SW480 (cell line): ENCODE data around the gene GPC1.
"Not testable (repeated sequence)": the region's sequence is repeated elsewhere in the genome, so short reads cannot be mapped to it uniquely, and the experiment has no call there.

Source experiments
- DNase-seq: peaks from one replicate; pipeline ENCODE4 v3.0.0-alpha.2; 2016; ENCODE audit warnings: low spot score

The GPC1 gene

GRCh38 chr2:240467149-240467642 is 31.7 kb downstream of the GPC1 start:
- no peak for DNase-seq

DNA sequence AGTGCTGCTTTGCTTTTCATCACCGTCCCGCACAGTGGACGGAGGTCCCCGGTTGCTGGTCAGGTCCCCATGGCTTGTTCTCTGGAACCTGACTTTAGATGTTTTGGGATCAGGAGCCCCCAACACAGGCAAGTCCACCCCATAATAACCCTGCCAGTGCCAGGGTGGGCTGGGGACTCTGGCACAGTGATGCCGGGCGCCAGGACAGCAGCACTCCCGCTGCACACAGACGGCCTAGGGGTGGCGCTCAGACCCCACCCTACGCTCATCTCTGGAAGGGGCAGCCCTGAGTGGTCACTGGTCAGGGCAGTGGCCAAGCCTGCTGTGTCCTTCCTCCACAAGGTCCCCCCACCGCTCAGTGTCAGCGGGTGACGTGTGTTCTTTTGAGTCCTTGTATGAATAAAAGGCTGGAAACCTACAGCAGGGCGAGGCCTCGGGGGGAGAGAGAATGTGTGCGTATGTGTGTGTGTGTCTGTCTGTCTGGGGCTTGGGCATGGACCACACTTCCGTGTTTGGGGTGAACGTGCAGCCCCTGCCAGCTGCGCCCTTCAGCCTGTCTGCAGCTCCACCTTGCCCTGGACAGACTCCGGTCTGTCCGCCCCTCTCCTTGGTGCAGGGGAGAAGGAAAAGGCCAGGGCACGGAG is 32.3 kb downstream of the GPC1 start:
- no peak for DNase-seq

GRCh38 chr2:240468303-240469238 is 33.1 kb downstream of the GPC1 start:
- no peak for DNase-seq

DNA sequence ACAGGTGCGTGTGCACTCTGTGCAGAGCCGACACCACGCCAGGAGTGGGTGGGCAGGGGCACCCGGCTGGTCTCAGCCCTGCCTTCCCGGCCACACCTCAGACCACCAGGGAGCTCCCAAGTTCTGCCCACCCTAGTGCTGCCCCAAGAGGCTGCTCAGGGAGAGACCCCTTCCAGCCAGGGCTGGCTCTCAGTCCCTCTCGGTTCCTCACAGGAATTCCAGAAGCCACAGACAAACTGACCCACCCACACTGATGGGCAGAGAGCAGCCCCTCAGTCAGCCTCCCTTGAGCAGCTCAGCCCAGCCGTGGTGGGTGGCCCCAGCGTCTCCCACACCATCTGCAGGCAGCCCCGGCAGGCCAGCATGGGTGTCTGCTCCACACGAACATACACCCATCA is 33.8 kb downstream of the GPC1 start:
- DNase-seq, result no peak

GRCh38 chr2:240469740-240470139 is 34.3 kb downstream of the GPC1 start:
- DNase-seq, result no peak

GRCh38 chr2:240472078-240472790 is 36.8 kb downstream of the GPC1 start:
- no peak for DNase-seq

- DNase-seq, result no peak
Observed at GRCh38 chr2:240473211-240473610, 37.7 kb downstream of the GPC1 start.

- no peak for DNase-seq
Observed at GRCh38 chr2:240477916-240478315, 42.5 kb downstream of the GPC1 start.

DNA sequence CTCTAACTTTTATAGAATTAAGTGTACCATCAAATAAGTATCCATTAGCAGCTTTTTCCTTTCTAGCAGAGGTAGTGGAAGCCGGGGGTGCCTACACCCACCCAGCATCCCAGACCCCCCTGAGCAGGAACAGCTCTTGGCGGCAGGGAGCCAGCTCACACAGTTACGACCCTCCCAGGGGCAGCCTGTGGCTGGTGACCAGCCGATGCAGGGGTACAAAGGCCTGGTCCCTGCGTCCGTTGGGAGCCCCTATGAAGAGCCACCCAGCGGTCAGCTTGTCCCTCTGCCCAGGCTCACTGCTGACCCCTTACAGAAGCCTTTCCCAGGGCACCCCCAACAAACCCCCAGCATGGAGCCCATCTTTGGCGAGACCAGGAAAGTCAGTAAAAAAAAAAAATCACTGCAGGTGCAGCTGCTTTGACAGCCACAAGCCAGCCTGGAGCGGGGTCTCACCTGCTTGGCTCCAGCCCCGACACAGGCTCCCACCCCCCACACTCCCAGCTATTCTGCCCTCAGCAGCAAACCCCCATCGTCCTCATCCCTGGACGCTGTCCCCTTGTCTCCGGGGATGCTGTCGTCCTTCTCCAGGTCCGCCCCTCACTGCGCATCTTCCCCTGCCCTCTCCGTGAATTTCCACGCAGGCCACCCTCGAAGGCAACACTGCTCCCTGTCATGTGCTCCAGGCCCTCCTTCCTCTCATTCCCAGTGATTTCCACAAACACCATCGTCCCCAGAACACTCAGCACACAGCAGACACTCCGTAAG is 43.1 kb downstream of the GPC1 start:
- no peak for DNase-seq

GRCh38 chr2:240479111-240479501 is 43.6 kb downstream of the GPC1 start:
- no peak for DNase-seq

DNA sequence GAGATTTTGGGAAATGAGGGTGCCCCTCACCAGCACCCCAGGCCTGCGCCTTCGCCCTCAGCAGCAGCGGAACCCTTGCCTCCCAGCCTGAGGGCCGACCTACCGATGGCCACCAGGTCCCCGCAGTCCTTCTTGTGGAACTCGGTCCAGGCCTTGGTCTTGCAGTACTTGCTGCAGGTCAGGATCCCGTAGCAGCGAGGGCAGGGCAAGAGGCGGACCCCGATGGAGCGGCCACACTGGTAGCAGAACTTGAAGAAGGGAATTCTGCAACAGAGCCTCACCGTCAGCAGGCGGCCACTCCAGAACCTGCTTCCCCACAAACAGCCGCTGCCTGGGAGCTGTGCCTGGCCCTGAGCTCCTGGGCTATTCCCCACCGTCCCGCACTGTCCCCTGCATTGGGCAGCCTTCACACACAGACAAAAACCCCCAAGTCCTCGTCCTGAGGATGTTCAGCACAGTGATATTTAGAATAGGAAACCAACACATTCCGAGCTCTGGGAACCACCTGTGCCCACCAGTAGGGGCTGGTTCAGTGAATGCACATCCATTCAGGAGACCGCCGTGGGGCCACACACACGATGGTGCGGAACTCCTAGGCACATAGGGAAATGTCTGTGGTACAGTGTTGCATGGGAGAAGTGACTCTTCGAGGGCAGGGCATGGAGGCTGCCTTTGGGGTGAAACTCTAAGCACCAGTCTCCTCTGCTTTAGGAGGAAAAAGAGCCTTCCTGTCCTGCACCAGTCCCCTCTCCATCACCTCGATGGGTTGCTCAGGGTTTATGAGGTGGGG is 45.6 kb downstream of the GPC1 start:
- no peak for DNase-seq

DNA sequence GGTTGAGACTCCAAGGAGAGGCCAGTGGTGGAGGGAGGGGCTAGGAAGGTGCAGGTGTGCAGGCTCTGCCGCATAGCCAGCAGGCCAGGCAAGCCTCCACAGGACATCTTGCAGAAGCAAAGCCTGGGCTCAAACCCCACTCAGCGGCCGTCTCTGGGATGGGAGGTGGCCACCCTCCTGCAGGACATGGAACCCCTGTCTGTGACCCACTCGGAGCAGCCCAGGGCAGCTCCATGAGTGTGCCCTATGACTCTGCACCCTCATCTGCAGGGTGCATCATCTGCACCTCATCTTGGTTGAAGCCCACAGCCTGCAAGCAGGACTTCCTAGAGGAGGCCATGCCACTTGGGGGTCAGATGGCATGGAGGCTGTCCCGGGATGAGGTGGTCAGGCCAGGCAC is 46.3 kb downstream of the GPC1 start:
- no peak for DNase-seq

DNA sequence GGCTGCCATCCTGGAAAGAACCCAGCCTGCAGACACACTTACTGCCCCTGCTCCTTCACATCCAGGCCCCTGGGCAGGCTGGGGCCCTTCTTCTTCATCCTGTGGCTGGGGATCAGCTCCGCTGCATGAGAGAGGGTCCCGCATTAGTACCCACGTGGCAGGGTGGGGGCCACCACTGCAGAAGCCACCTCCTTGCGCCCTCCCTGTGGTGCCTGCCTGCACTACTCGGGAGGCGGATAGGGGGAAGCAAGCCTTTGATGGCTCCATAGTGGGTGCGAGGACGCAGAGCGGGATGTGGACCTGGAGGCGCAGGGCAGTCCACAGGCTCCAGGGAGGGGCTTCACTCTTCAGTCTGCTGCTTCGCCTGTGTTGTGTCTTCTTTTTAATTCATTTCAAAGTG is 46.7 kb downstream of the GPC1 start:
- DNase-seq, result no peak

GRCh38 chr2:240491483-240491882 is 56.0 kb downstream of the GPC1 start:
- DNase-seq, result no peak

GRCh38 chr2:240494194-240494793 is 58.8 kb downstream of the GPC1 start:
- no peak for DNase-seq

DNA sequence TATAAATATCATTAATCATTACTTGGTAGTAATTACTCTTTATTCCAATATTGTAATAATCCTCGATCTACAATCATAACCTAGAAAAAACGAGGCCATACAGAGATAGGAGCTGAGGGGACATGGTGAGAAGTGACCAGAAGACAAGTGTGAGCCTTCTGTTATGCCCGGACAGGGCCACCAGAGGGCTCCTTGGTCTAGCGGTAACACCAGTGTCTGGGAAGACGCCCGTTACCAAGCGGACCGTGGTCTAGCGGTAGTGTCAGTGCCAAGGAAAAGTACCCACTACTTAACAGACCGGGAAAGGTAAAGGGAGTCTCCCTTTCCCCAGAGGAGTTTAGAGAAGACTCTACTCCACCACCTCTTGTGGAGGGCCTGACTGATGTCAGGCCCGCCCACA is 59.5 kb downstream of the GPC1 start:
- not testable (repeated sequence) for DNase-seq

DNA sequence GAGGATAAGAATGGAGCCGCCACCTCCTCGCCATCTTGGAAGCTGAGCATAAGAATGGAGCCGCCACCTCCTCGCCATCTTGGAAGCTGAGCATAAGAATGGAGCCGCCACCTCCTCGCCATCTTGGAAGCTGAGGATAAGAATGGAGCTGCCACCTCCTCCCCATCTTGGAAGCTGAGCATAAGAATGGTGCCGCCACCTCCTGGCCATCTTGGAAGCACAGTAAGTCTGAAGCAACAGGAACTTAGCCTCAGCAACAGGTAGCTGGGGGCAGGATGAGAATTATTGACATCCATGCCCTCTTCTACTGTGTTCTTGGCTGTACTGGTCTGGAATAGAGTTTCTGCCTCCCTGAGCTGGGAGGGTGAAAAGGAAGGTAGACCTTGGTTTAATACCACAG is 61.6 kb downstream of the GPC1 start:
- DNase-seq, result not testable (repeated sequence)

- DNase-seq, result no peak
Observed at GRCh38 chr2:240498171-240498957, 62.9 kb downstream of the GPC1 start.

- no peak for DNase-seq
Observed at GRCh38 chr2:240498958-240499260, 63.4 kb downstream of the GPC1 start.
